RWPE2 (cell line): ENCODE data around the gene NDUFV3.

Experiments used
- ATAC-seq: fragments of 200-7000 bp; cut with Tn5 transposase; 3 replicates; pipeline ENCODE4 v1.9.1; 2021; ENCODE audit warnings: low read depth
- DNase-seq: peaks from one replicate; pipeline ENCODE4 v3.0.0-alpha.2; 2020; ENCODE audit warnings: low spot score
- H3K27ac ChIP-seq: fragments of 450-650 bp; 2 replicates; pipeline ENCODE4 v1.5.1; 2017; ENCODE audit warnings: mild to moderate bottlenecking; ENCODE audit not compliant: poor library complexity, severe bottlenecking
- H3K27me3 ChIP-seq: fragments of 250-450 bp; sonication (Bioruptor Pico); 2 replicates; pipeline ENCODE4 v1.5.1; 2021; ENCODE audit warnings: mild to moderate bottlenecking, moderate library complexity; ENCODE audit not compliant: insufficient read depth, poor library complexity, severe bottlenecking
- H3K36me3 ChIP-seq: fragments of 250-450 bp; sonication (Bioruptor Pico); 2 replicates; pipeline ENCODE4 v1.5.1; 2020; ENCODE audit warnings: low read depth, mild to moderate bottlenecking, moderate library complexity
- H3K4me1 ChIP-seq: fragments of 250-450 bp; sonication (Bioruptor Pico); 2 replicates; pipeline ENCODE4 v1.5.1; 2021; ENCODE audit warnings: mild to moderate bottlenecking, moderate library complexity; ENCODE audit not compliant: insufficient read depth, poor library complexity, severe bottlenecking
- H3K4me3 ChIP-seq: fragments of 250-450 bp; sonication (Bioruptor Pico); 2 replicates; pipeline ENCODE4 v1.5.1; 2021; ENCODE audit warnings: mild to moderate bottlenecking, moderate library complexity; ENCODE audit not compliant: severe bottlenecking
- H3K9me3 ChIP-seq: fragments of 250-450 bp; sonication (Bioruptor Pico); 2 replicates; pipeline ENCODE4 v1.5.1; 2021; ENCODE audit warnings: mild to moderate bottlenecking, moderate library complexity; ENCODE audit not compliant: severe bottlenecking
- CTCF ChIP-seq: fragments of 450-650 bp; IDR thresholded peaks from one replicate; pipeline ENCODE4 v1.5.1; 2017; ENCODE audit warnings: mild to moderate bottlenecking, moderate library complexity; ENCODE audit not compliant: poor library complexity, severe bottlenecking

The NDUFV3 gene

GRCh38 chr21:42892931-42893755 lies at the start of gene NDUFV3:
Gene NDUFV3, plus strand, starts transcription at chr21:42893309. Its CDS starts 25 bp downstream, at chr21:42893334.
- peak within 1 kb of the TSS; percentile 61 for H3K27ac ChIP-seq

GRCh38 chr21:42844411-42845113 lies 48.5 kb upstream of the NDUFV3 start:
- Histone ChIP-seq H3K36me3 (peaks cover 67% of the 10 kb centered on the region), H3K4me3 (no peak overlapping the region), H3K27me3 (no peaks in the 10 kb centered on the region), H3K27ac (no peak overlapping the region), H3K9me3 (no peaks in the 10 kb centered on the region), H3K4me1 (no peaks in the 10 kb centered on the region)
- DNase-seq = peak; percentile 41
- no peak for TF ChIP-seq CTCF
- no peak for ATAC-seq

More at GRCh38 chr21:42892931-42893755, at the start of gene NDUFV3:
- peaks cover 3% of the 10 kb centered on the region for H3K4me1 ChIP-seq
- H3K36me3 ChIP-seq = peaks cover 23% of the 10 kb centered on the region
- DNase-seq (peak; percentile 99), ATAC-seq (peak; percentile 93)
- H3K9me3 ChIP-seq = no peaks in the 10 kb centered on the region
- peak within 1 kb of the TSS; percentile 78 for H3K4me3 ChIP-seq
- no peaks in the 10 kb centered on the region for H3K27me3 ChIP-seq
- TF ChIP-seq CTCF = no peak

GRCh38 chr21:42845296-42845965 lies 47.7 kb upstream of the NDUFV3 start:
- ATAC-seq = no peak
- Histone ChIP-seq H3K4me1 (no peaks in the 10 kb centered on the region), H3K27me3 (no peaks in the 10 kb centered on the region), H3K9me3 (no peaks in the 10 kb centered on the region), H3K36me3 (peaks cover 71% of the 10 kb centered on the region), H3K27ac (no peak overlapping the region), H3K4me3 (no peak overlapping the region)
- peak; percentile 56 for DNase-seq
- no peak for TF ChIP-seq CTCF

GRCh38 chr21:42846221-42846620 lies 46.9 kb upstream of the NDUFV3 start:
- no peaks in the 10 kb centered on the region for H3K4me1 ChIP-seq
- H3K4me3 ChIP-seq = no peak overlapping the region
- no peaks in the 10 kb centered on the region for H3K27me3 ChIP-seq
- TF ChIP-seq CTCF = no peak
- ATAC-seq (no peak), DNase-seq (peak; percentile 31)
- H3K36me3 ChIP-seq = peaks cover 71% of the 10 kb centered on the region
- no peak overlapping the region for H3K27ac ChIP-seq
- H3K9me3 ChIP-seq = no peaks in the 10 kb centered on the region
